SK-N-SH (cell line): ENCODE data around the gene LUC7L3. TPM values are rescaled to one million over a fixed set of nuclear protein-coding genes. Genes with fewer than 3 reads are reported as not detected.

Experiments used
- CTCF ChIA-PET: fragments of 300-600, 350-600 bp; formaldehyde crosslinking; extraction: SDS; loops from one replicate; lab custom pipeline; 2021; lab: Yijun Ruan, JAX
- POLR2A ChIA-PET: fragments of 350-600 bp; sonication (Branson Sonifier 250); formaldehyde crosslinking; extraction: SDS; loops from one replicate; lab custom pipeline; 2020; ENCODE audit warnings: antibody characterized with exemption, inconsistent platforms; lab: Yijun Ruan, JAX
- DNase-seq: peaks from one replicate; pipeline ENCODE4 v3.0.0; 2012
- H2AFZ ChIP-seq: fragments of 200-600 bp; sonication (generic); 2 replicates; pipeline ENCODE4 v1.8.1; 2016; ENCODE audit warnings: antibody characterized with exemption, mild to moderate bottlenecking, low read depth
- H3F3A ChIP-seq: fragments of 200-600 bp; sonication (generic); replicated peaks from 2 replicates; pipeline ENCODE3; 2016; ENCODE audit warnings: antibody characterized with exemption, mild to moderate bottlenecking; ENCODE audit not compliant: insufficient read depth
- H3K27ac ChIP-seq, 2 experiments: fragments of 200-500 bp in 1 of 2; fragments of 200-600 bp in 1 of 2; sonication (Bioruptor generic) in 1 of 2; sonication (generic), shearing (Covaris generic) in 1 of 2; 2 replicates each; pipeline versions ENCODE4 v1.5.1 to v1.6.1; 2014 to 2016; ENCODE audit warnings: low read depth in 2 of 2, inconsistent platforms in 1 of 2, low read length in 1 of 2, mild to moderate bottlenecking in 1 of 2, mixed read lengths in 1 of 2
- H3K27me3 ChIP-seq: fragments of 200-600 bp; sonication (generic), shearing (Covaris generic); 2 replicates; pipeline ENCODE4 v1.6.1; 2016; ENCODE audit warnings: mixed run types; ENCODE audit not compliant: insufficient read depth
- H3K36me3 ChIP-seq, 2 experiments: fragments of 200-500 bp in 1 of 2; fragments of 200-600 bp in 1 of 2; sonication (Bioruptor generic) in 1 of 2; sonication (generic) in 1 of 2; replicated peaks in 1 of 2; 2 replicates each; pipeline versions ENCODE3 to v1.5.1; 2014 to 2016; ENCODE audit warnings: low read length in 1 of 2, mild to moderate bottlenecking in 1 of 2; ENCODE audit not compliant: insufficient read depth in 2 of 2, control insufficient read depth in 1 of 2
- H3K4me1 ChIP-seq, 2 experiments: fragments of 200-500 bp in 1 of 2; fragments of 200-600 bp in 1 of 2; sonication (Bioruptor generic) in 1 of 2; sonication (generic), shearing (Covaris generic) in 1 of 2; 2 replicates each; pipeline versions ENCODE4 v1.5.1 to v1.6.1; 2014 to 2016; ENCODE audit warnings: low read depth in 1 of 2, low read length in 1 of 2, mixed run types in 1 of 2; ENCODE audit not compliant: insufficient read depth in 2 of 2, control insufficient read depth in 1 of 2
- H3K4me2 ChIP-seq: fragments of 200-600 bp; sonication (generic), shearing (Covaris generic); 2 replicates; pipeline ENCODE4 v1.6.1; 2017; ENCODE audit warnings: mixed run types
- H3K4me3 ChIP-seq, 2 experiments: fragments of 200-500 bp in 1 of 2; fragments of 200-600 bp in 1 of 2; sonication (Bioruptor generic) in 1 of 2; sonication (generic), shearing (Covaris generic) in 1 of 2; 2 replicates each; pipeline versions ENCODE4 v1.5.1 to v1.8.1; 2014 to 2016; ENCODE audit warnings: low read depth in 2 of 2, inconsistent platforms in 1 of 2, low read length in 1 of 2, mild to moderate bottlenecking in 1 of 2, mixed read lengths in 1 of 2, moderate library complexity in 1 of 2
- H3K79me2 ChIP-seq: fragments of 200-600 bp; sonication (generic); 2 replicates; pipeline ENCODE4 v1.8.1; 2017; ENCODE audit warnings: mild to moderate bottlenecking; ENCODE audit not compliant: insufficient read depth
- H3K9ac ChIP-seq: fragments of 200-600 bp; sonication (generic); 2 replicates; pipeline ENCODE4 v1.6.1; 2017; ENCODE audit warnings: mixed run types
- H3K9me2 ChIP-seq: fragments of 200-600 bp; sonication (generic); 2 replicates; pipeline ENCODE4 v1.6.1; 2017; ENCODE audit warnings: mixed run types
- H3K9me3 ChIP-seq: fragments of 200-600 bp; sonication (generic); 2 replicates; pipeline ENCODE4 v1.6.1; 2017; ENCODE audit warnings: mixed run types, mild to moderate bottlenecking, moderate library complexity
- H4K20me1 ChIP-seq: fragments of 200-600 bp; sonication (generic); 2 replicates; pipeline ENCODE4 v1.6.1; 2017; ENCODE audit warnings: mild to moderate bottlenecking, mixed run types; ENCODE audit not compliant: insufficient read depth
- CHD2 ChIP-seq: fragments of 150-350 bp; IDR thresholded peaks from 2 replicates; pipeline ENCODE4 v1.6.1; 2018; ENCODE audit warnings: low read length; ENCODE audit not compliant: partially characterized antibody
- ELF1 ChIP-seq: IDR thresholded peaks from 2 replicates; pipeline ENCODE4 v1.4.0; 2012
- FOXJ3 ChIP-seq: sonication (generic); formaldehyde crosslinking; IDR thresholded peaks from 2 replicates; pipeline ENCODE4 v1.5.1; 2020; ENCODE audit warnings: mild to moderate bottlenecking, missing genetic modification reagents
- FOXM1 ChIP-seq: IDR thresholded peaks from 2 replicates; pipeline ENCODE4 v1.4.0; 2012; ENCODE audit warnings: low read depth, mild to moderate bottlenecking
- GABPA ChIP-seq: IDR thresholded peaks from 2 replicates; pipeline ENCODE4 v1.4.0; 2012; ENCODE audit warnings: low read depth, mild to moderate bottlenecking
- GATA2 ChIP-seq: sonication (generic); formaldehyde crosslinking; IDR thresholded peaks from 2 replicates; pipeline ENCODE4 v1.5.0; 2020; ENCODE audit warnings: mild to moderate bottlenecking, missing genetic modification reagents
- MAX ChIP-seq: IDR thresholded peaks from 2 replicates; pipeline ENCODE4 v1.4.0; 2012; ENCODE audit warnings: low read depth
- MXI1 ChIP-seq: IDR thresholded peaks from 2 replicates; pipeline ENCODE4 v1.6.1; 2012; ENCODE audit warnings: mild to moderate bottlenecking, low read depth, low read length, improper control_type of control experiment
- PBX3 ChIP-seq: IDR thresholded peaks from 2 replicates; pipeline ENCODE4; 2012
- RCOR1 ChIP-seq: fragments of 150-350 bp; IDR thresholded peaks from 2 replicates; pipeline ENCODE4 v1.6.1; 2017; ENCODE audit warnings: antibody characterized with exemption, low read length
- RFX5 ChIP-seq: IDR thresholded peaks from 2 replicates; pipeline ENCODE4 v1.6.1; 2012; ENCODE audit warnings: mild to moderate bottlenecking, improper control_type of control experiment, low read length
- SIN3A ChIP-seq: IDR thresholded peaks from 2 replicates; pipeline ENCODE4 v1.6.1; 2012; ENCODE audit warnings: low read depth, mild to moderate bottlenecking, low read length, moderate library complexity, borderline replicate concordance
- SMC3 ChIP-seq: IDR thresholded peaks from 2 replicates; pipeline ENCODE4 v1.6.1; 2012; ENCODE audit warnings: low read depth, low read length, improper control_type of control experiment
- YY1 ChIP-seq: IDR thresholded peaks from 2 replicates; pipeline ENCODE4 v1.4.0; 2012; ENCODE audit warnings: low read depth, mild to moderate bottlenecking
- WGBS: methylation state at CpG from one replicate; pipeline ENCODE4 v1.1.6; 2017; ENCODE audit warnings: low lambda C conversion rate; 5-methylcytosine and 5-hydroxymethylcytosine counted together
- polyA plus RNA-seq, 3 experiments: library from polyadenylated mRNA; depleted of rRNA; stranded (reverse); fragments of >200 nt; gene quantifications; 2 replicates each; pipeline ENCODE4 v1.2.3, GENCODE V29; 2012
- TF ChIP-seq, protein P1 (sequence below): IDR thresholded peaks from 2 replicates; pipeline ENCODE4 v1.4.0; 2012; ENCODE audit warnings: low read depth, borderline replicate concordance
- TF ChIP-seq, protein P2 (sequence below): IDR thresholded peaks from 2 replicates; pipeline ENCODE4 v1.6.1; 2012; ENCODE audit warnings: mild to moderate bottlenecking, low read depth, low read length, moderate library complexity
- TF ChIP-seq, protein P3 (sequence below): fragments of 150-350 bp; IDR thresholded peaks from 2 replicates; pipeline ENCODE4 v1.6.1; 2016; ENCODE audit warnings: mild to moderate bottlenecking, low read depth, low read length

Gene LUC7L3
- polyA plus RNA-seq, 1 of the 3 experiments (the other 2 are of a cell fraction) = 154 TPM

GRCh38 chr17:50771991-50772785 is 52.8 kb downstream of the LUC7L3 start (continued):
- no peak for TF ChIP-seq MAX
- no peak for TF ChIP-seq FOXM1
- TF ChIP-seq SIN3A = no peak
- TF ChIP-seq, protein P1, sequence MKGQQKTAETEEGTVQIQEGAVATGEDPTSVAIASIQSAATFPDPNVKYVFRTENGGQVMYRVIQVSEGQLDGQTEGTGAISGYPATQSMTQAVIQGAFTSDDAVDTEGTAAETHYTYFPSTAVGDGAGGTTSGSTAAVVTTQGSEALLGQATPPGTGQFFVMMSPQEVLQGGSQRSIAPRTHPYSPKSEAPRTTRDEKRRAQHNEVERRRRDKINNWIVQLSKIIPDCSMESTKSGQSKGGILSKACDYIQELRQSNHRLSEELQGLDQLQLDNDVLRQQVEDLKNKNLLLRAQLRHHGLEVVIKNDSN = no peak
- no peak for TF ChIP-seq CHD2
- no peak for TF ChIP-seq RCOR1
- no peak for TF ChIP-seq YY1

DNA sequence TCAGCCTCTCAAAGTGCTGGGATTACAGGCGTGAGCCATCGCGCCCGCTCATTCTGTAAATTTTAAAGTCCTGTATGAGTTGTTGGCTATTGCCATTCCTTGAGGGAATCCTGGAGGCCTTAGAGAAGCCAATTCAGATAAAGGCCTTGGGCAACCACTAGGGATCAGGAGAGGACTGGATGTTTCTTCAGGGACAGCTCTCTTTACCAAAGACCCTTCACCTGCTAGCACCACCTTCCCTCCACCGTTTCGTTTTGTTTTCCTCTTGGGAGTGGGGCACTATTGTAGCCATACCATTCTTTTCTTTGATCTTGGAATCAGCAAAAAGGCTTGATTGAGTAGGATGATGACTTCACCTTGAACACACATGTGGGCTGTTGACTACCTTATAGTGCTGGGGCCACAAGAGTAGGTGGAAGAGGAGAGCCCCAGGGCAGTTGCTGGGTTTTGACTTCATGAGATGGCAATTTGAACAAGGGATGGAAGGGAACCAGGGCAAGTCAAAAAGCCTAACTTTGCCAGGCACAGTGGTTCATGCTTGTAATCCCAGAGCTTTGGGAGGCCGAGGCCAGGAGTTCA is 54.9 kb downstream of the LUC7L3 start:
- POLR2A ChIA-PET = no interaction called here

More for the DNA sequence above, 54.9 kb downstream of the LUC7L3 start:
- Histone ChIP-seq H3K27me3 (no peaks in the 10 kb centered on the region), H3K79me2 (no peaks in the 10 kb centered on the region), H4K20me1 (no peaks in the 10 kb centered on the region), H3K36me3 (no peaks in the 10 kb centered on the region), H3K4me2 (no peak overlapping the region), H3K4me1 (no peaks in the 10 kb centered on the region), H3K9me3 (no peaks in the 10 kb centered on the region), H3F3A (no peaks in the 10 kb centered on the region), H3K9ac (no peak overlapping the region), H3K27ac (no peak overlapping the region), H3K9me2 (no peaks in the 10 kb centered on the region), H3K4me3 (no peak overlapping the region), H2AFZ (no peak overlapping the region)
- WGBS = 84% methylated on average over 7 of the region's 7 CpGs
- no peak for DNase-seq
- TF ChIP-seq GABPA = no peak
- TF ChIP-seq GATA2 (CRISPR knock-in tag) = no peak
- TF ChIP-seq, protein P2, sequence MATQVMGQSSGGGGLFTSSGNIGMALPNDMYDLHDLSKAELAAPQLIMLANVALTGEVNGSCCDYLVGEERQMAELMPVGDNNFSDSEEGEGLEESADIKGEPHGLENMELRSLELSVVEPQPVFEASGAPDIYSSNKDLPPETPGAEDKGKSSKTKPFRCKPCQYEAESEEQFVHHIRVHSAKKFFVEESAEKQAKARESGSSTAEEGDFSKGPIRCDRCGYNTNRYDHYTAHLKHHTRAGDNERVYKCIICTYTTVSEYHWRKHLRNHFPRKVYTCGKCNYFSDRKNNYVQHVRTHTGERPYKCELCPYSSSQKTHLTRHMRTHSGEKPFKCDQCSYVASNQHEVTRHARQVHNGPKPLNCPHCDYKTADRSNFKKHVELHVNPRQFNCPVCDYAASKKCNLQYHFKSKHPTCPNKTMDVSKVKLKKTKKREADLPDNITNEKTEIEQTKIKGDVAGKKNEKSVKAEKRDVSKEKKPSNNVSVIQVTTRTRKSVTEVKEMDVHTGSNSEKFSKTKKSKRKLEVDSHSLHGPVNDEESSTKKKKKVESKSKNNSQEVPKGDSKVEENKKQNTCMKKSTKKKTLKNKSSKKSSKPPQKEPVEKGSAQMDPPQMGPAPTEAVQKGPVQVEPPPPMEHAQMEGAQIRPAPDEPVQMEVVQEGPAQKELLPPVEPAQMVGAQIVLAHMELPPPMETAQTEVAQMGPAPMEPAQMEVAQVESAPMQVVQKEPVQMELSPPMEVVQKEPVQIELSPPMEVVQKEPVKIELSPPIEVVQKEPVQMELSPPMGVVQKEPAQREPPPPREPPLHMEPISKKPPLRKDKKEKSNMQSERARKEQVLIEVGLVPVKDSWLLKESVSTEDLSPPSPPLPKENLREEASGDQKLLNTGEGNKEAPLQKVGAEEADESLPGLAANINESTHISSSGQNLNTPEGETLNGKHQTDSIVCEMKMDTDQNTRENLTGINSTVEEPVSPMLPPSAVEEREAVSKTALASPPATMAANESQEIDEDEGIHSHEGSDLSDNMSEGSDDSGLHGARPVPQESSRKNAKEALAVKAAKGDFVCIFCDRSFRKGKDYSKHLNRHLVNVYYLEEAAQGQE = no peak
- TF ChIP-seq SMC3 = no peak
- TF ChIP-seq RFX5 = no peak
- no peak for TF ChIP-seq FOXJ3 (CRISPR knock-in tag)
- no peak for TF ChIP-seq ELF1
- TF ChIP-seq PBX3 = no peak
- TF ChIP-seq MXI1 = no peak
- TF ChIP-seq, protein P3, sequence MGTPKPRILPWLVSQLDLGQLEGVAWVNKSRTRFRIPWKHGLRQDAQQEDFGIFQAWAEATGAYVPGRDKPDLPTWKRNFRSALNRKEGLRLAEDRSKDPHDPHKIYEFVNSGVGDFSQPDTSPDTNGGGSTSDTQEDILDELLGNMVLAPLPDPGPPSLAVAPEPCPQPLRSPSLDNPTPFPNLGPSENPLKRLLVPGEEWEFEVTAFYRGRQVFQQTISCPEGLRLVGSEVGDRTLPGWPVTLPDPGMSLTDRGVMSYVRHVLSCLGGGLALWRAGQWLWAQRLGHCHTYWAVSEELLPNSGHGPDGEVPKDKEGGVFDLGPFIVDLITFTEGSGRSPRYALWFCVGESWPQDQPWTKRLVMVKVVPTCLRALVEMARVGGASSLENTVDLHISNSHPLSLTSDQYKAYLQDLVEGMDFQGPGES = no peak
- CTCF ChIA-PET = interaction anchor here (0.6 to 4.7 kb wide), 4 partner anchors 9 to 59 kb away, joined by 3 to 41 read pairs (median 6); no protein-coding TSS in a partner anchor
